IPS-NIHi7 (cell line): Measurements from ENCODE around the gene ADARB2.

Source experiments
- DNase-seq: peaks from one replicate; pipeline ENCODE4 v3.0.0; 2012; ENCODE audit warnings: mixed read lengths; ENCODE audit errors: extremely low spot score

ADARB2 gene

GRCh38 chr10:1686491-1686749, 50.9 kb downstream of the ADARB2 start:
- DNase-seq = no peak

GRCh38 chr10:1685699-1686490, 51.4 kb downstream of the ADARB2 start:
- DNase-seq = no peak

GRCh38 chr10:1684991-1685390, 52.3 kb downstream of the ADARB2 start:
- no peak for DNase-seq

GRCh38 chr10:1683649-1684048, 53.7 kb downstream of the ADARB2 start:
- no peak for DNase-seq

- DNase-seq = peak; percentile 41
These were observed 57.3 kb downstream of the ADARB2 start for GRCh38 chr10:1679821-1680650.

GRCh38 chr10:1678084-1678483, 59.2 kb downstream of the ADARB2 start:
- DNase-seq = no peak

GRCh38 chr10:1677307-1677939, 59.9 kb downstream of the ADARB2 start:
- DNase-seq = no peak

- no peak for DNase-seq
These were observed 62.8 kb downstream of the ADARB2 start for GRCh38 chr10:1674501-1674900.

GRCh38 chr10:1673568-1674345, 63.6 kb downstream of the ADARB2 start:
- no peak for DNase-seq

GRCh38 chr10:1672001-1672781, 65.1 kb downstream of the ADARB2 start:
- no peak for DNase-seq

GRCh38 chr10:1671366-1672000, 65.8 kb downstream of the ADARB2 start:
- DNase-seq = no peak

GRCh38 chr10:1670541-1671365, 66.6 kb downstream of the ADARB2 start:
- no peak for DNase-seq

- no peak for DNase-seq
These were observed 67.9 kb downstream of the ADARB2 start for GRCh38 chr10:1669433-1669832.

GRCh38 chr10:1668399-1668798, 68.9 kb downstream of the ADARB2 start:
- DNase-seq = no peak

- DNase-seq = no peak
These were observed 69.9 kb downstream of the ADARB2 start for GRCh38 chr10:1667392-1667791.

- no peak for DNase-seq
These were observed 71.2 kb downstream of the ADARB2 start for GRCh38 chr10:1666147-1666546.

- DNase-seq = no peak
These were observed 71.6 kb downstream of the ADARB2 start for GRCh38 chr10:1665681-1666080.

GRCh38 chr10:1665021-1665661, 72.2 kb downstream of the ADARB2 start:
- DNase-seq = no peak

- DNase-seq = no peak
These were observed 72.9 kb downstream of the ADARB2 start for GRCh38 chr10:1664333-1664964.
